Liver (tissue), 9 donors: ENCODE data around the gene MAGEA6. TPM values are rescaled to one million over a fixed set of nuclear protein-coding genes. Genes with fewer than 3 reads are reported as not detected.
"Not testable (repeated sequence)": the region's sequence is repeated elsewhere in the genome, so short reads cannot be mapped to it uniquely, and the experiment has no call there.

Experiments used
- DNase-seq: peaks from one replicate; pipeline ENCODE4 v3.0.0-alpha.2; 2017; ENCODE audit warnings: low spot score
- H3K27ac ChIP-seq, 2 donors: one replicate each; pipeline ENCODE4 v1.7.0; 2013; ENCODE audit warnings: inconsistent platforms in 2 of 2, low read length in 2 of 2, control low read depth in 1 of 2, low read depth in 1 of 2, mild to moderate bottlenecking in 1 of 2
- H3K27me3 ChIP-seq, 4 donors: one replicate each; pipeline versions ENCODE4 v1.6.1 to v1.7.0; 2013; ENCODE audit warnings: low read length in 3 of 4, inconsistent platforms in 1 of 4, mild to moderate bottlenecking in 1 of 4, moderate library complexity in 1 of 4; ENCODE audit not compliant: control insufficient read depth in 4 of 4, insufficient read depth in 4 of 4
- H3K36me3 ChIP-seq, 4 donors: one replicate each; pipeline versions ENCODE4 v1.6.1 to v1.7.0; 2013; ENCODE audit warnings: low read length in 3 of 4, mild to moderate bottlenecking in 3 of 4, low read depth in 1 of 4, moderate library complexity in 1 of 4; ENCODE audit not compliant: control insufficient read depth in 4 of 4, insufficient read depth in 3 of 4
- H3K4me1 ChIP-seq, 4 donors: one replicate each; pipeline versions ENCODE4 v1.6.1 to v1.7.0; 2013; ENCODE audit warnings: low read length in 3 of 4, mild to moderate bottlenecking in 3 of 4, moderate library complexity in 1 of 4; ENCODE audit not compliant: control insufficient read depth in 4 of 4, insufficient read depth in 4 of 4
- H3K4me3 ChIP-seq, 3 donors: one replicate each; pipeline versions ENCODE4 v1.6.1 to v1.7.0; 2013; ENCODE audit warnings: low read length in 3 of 3, control low read depth in 1 of 3, low read depth in 1 of 3, mild to moderate bottlenecking in 1 of 3
- H3K9ac ChIP-seq, 2 donors: one replicate each; pipeline ENCODE4 v1.7.0; 2013; ENCODE audit warnings: low read length in 2 of 2, mild to moderate bottlenecking in 2 of 2, moderate library complexity in 2 of 2, control low read depth in 1 of 2, low read depth in 1 of 2
- H3K9me3 ChIP-seq, 4 donors: one replicate each; pipeline versions ENCODE4 v1.6.1 to v1.7.0; 2013; ENCODE audit warnings: low read length in 3 of 4; ENCODE audit not compliant: control insufficient read depth in 4 of 4
- FOXA1 ChIP-seq: IDR thresholded peaks from 2 replicates; pipeline ENCODE4 v1.6.1; 2016; ENCODE audit warnings: antibody characterized with exemption
- HNF4A ChIP-seq, 2 donors: conservative IDR thresholded peaks; 2 replicates each; pipeline ENCODE4 v1.6.1; 2016; ENCODE audit warnings: antibody characterized with exemption in 2 of 2, mild to moderate bottlenecking in 2 of 2
- NR2F2 ChIP-seq: IDR thresholded peaks from 2 replicates; pipeline ENCODE4 v1.6.1; 2016; ENCODE audit warnings: antibody characterized with exemption
- RAD21 ChIP-seq, 2 donors: IDR thresholded peaks; 2 replicates each; pipeline ENCODE4 v1.6.1; 2016; ENCODE audit warnings: antibody characterized with exemption in 2 of 2, mild to moderate bottlenecking in 2 of 2
- TAF1 ChIP-seq: conservative IDR thresholded peaks from 2 replicates; pipeline ENCODE4 v1.6.1; 2016; ENCODE audit warnings: antibody characterized with exemption, mild to moderate bottlenecking
- WGBS: extraction: QIAGEN DNeasy Blood & Tissue Kit; methylation state at CpG from one replicate; pipeline ENCODE4 v1.1.7; 2013; 5-methylcytosine and 5-hydroxymethylcytosine counted together
- polyA plus RNA-seq, 2 donors: library from polyadenylated mRNA; stranded (reverse) in 1 of 2; unstranded in 1 of 2; fragments of 200-250 nt in 1 of 2; fragments of >200 nt in 1 of 2; fragmentation: Nextera tagmentation in 1 of 2; extraction: Ambion mirVana in 1 of 2; gene quantifications; one replicate each; pipeline versions ENCODE4 v1.2.1 to v1.2.3, GENCODE V29; 2013 to 2015
- total RNA-seq, 2 donors: library from RNA; depleted of rRNA; stranded (reverse); fragments of >200 nt; gene quantifications; one replicate each; pipeline ENCODE4 v1.2.3, GENCODE V29; 2014
- TF ChIP-seq, protein P1 (sequence below): IDR thresholded peaks from 2 replicates; pipeline ENCODE4 v1.6.1; 2016; ENCODE audit warnings: antibody characterized with exemption, mild to moderate bottlenecking
- donor health status: healthy.
- donor health status: healthy.
- donor health status: healthy.
- donor health status: healthy.
- donor health status: healthy.

The MAGEA6 gene
- total and polyA plus RNA-seq, 4 donors = not detected

DNA sequence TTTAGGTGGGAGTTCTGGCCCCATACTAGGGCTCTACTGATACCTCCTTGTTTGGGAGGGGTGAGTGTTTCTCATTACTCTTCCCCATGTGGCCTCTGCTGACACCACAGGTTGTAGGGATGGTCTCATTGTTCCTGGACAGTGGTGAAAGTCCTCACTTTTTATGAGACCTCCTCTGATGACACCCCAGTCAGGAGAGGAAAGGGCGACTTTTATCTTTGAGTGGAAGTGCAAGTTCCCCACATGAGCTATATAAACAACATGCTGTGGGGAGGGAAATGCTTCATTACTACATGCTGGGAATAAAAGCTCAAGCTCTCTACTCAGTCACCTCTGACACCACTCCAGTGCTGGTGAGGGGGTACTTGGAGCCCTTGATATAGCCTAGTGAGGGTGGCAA lies 29.5 kb upstream of the MAGEA6 start:
- TF ChIP-seq, protein P1, sequence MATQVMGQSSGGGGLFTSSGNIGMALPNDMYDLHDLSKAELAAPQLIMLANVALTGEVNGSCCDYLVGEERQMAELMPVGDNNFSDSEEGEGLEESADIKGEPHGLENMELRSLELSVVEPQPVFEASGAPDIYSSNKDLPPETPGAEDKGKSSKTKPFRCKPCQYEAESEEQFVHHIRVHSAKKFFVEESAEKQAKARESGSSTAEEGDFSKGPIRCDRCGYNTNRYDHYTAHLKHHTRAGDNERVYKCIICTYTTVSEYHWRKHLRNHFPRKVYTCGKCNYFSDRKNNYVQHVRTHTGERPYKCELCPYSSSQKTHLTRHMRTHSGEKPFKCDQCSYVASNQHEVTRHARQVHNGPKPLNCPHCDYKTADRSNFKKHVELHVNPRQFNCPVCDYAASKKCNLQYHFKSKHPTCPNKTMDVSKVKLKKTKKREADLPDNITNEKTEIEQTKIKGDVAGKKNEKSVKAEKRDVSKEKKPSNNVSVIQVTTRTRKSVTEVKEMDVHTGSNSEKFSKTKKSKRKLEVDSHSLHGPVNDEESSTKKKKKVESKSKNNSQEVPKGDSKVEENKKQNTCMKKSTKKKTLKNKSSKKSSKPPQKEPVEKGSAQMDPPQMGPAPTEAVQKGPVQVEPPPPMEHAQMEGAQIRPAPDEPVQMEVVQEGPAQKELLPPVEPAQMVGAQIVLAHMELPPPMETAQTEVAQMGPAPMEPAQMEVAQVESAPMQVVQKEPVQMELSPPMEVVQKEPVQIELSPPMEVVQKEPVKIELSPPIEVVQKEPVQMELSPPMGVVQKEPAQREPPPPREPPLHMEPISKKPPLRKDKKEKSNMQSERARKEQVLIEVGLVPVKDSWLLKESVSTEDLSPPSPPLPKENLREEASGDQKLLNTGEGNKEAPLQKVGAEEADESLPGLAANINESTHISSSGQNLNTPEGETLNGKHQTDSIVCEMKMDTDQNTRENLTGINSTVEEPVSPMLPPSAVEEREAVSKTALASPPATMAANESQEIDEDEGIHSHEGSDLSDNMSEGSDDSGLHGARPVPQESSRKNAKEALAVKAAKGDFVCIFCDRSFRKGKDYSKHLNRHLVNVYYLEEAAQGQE = no peak
- TF ChIP-seq RAD21 (IDR thresholded peaks at IDR 0.05) = no peak
- TF ChIP-seq TAF1 = no peak
- TF ChIP-seq HNF4A (conservative IDR thresholded peaks at IDR 0.05) = no peak
- no peak for TF ChIP-seq NR2F2
- TF ChIP-seq FOXA1 = no peak
- Histone ChIP-seq H3K36me3 (no peaks in the 10 kb centered on the region), H3K27me3 (no peaks in the 10 kb centered on the region), H3K4me3 (no peak overlapping the region), H3K4me1 (no peaks in the 10 kb centered on the region), H3K27ac (no peak overlapping the region), H3K9ac (no peak overlapping the region), H3K9me3 (no peaks in the 10 kb centered on the region)
- DNase-seq = no peak
- WGBS = 71% methylated on average over 1 of the region's 1 CpG

DNA sequence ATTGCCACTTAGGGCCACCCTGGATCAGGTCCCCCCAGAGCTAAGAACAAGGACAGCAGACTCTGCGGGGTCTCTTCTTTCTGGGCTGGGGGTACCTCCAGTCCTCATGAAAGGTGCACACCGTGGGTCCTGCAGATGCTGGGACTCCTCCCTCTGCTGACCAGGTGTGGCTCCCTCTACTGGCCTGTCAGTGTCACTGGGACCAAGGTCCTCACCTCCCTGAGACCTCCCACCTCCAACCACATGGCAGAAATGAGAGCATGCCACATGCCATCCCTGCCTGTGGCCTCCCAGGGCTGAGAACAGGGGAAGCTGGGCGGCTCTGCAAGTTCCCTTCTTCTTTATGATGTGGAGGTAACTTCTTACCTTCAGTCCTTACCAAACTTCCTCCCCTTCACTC lies 17.6 kb upstream of the MAGEA6 start:
- H3K4me3 ChIP-seq, H3K36me3 ChIP-seq, H3K9ac ChIP-seq, H3K27ac ChIP-seq, H3K4me1 ChIP-seq, H3K9me3 ChIP-seq, H3K27me3 ChIP-seq, DNase-seq: not testable (repeated sequence)
- WGBS = no CpG with 5 or more reads among the region's 3 CpGs

DNA sequence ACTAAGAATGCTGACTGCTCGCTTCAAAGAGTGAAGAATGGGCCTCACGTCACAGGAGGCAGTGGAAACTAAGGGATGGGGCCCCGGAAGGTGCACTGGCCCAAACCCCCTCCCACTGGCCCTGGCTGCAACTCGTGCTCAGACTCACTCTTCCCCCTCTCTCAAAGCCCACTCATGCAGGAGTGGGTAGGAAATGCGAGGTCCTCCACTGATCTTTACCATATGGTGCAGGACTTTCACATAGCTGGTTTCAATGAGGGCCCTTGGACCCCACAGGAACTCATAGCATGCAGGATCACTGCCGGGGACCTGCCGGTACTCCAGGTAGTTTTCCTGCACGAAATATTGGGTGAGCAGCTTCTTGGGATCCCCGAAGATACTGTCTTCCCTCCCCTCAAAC lies 2.9 kb downstream of the MAGEA6 start:
- H3K36me3 ChIP-seq, DNase-seq, H3K9me3 ChIP-seq, H3K9ac ChIP-seq, H3K27ac ChIP-seq, H3K27me3 ChIP-seq, H3K4me3 ChIP-seq, H3K4me1 ChIP-seq: not testable (repeated sequence)
- 83% methylated on average over 9 of the region's 9 CpGs for WGBS

DNA sequence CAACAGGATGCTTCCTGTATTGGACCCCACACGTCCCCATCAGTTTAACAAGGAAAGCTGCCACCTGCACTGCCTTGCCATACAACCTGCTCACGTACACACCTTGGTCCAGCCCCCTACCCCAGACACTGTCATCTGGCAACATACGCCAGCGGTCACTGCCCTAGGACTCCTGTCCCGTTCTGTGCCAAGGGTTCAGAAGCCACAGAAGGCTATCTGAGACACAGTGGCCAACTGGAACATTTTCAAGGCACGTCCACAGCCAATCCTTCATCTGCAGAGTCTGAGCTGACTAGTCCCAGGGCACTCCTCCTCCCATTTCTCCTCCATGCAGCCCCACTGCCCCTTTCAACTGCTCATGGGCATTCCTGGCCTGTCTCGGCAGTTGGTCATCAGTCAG lies 7.9 kb downstream of the MAGEA6 start:
- H3K9ac ChIP-seq = not testable (repeated sequence)

DNA sequence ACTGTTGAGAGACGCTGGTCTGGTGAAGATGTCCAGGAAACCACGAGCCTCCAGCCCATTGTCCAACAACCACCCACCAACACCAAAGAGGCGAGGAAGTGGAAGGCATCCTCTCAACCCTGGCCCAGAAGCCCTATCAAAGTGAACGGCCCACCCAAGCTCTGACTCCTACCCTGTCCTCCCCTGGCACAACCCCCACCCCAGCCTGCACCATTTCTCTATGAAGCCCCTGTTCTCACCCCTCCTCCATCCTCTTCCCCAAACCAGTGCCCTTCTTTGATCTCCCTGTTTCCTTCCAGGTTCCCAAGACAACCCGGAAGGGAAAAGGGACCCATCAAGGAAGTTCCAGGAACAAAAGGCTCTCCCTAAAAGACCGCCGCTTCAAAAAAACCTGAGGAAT lies 9.9 kb downstream of the MAGEA6 start:
- DNase-seq, H3K9me3 ChIP-seq, H3K27me3 ChIP-seq, H3K4me1 ChIP-seq, H3K4me3 ChIP-seq, H3K36me3 ChIP-seq, H3K9ac ChIP-seq, H3K27ac ChIP-seq: not testable (repeated sequence)
- WGBS = 89% methylated on average over 3 of the region's 7 CpGs

More for the DNA sequence above, 7.9 kb downstream of the MAGEA6 start:
- H3K4me3 ChIP-seq, H3K4me1 ChIP-seq, H3K36me3 ChIP-seq, DNase-seq, H3K9me3 ChIP-seq, H3K27ac ChIP-seq, H3K27me3 ChIP-seq: not testable (repeated sequence)
- 55% methylated on average over 2 of the region's 7 CpGs for WGBS

DNA sequence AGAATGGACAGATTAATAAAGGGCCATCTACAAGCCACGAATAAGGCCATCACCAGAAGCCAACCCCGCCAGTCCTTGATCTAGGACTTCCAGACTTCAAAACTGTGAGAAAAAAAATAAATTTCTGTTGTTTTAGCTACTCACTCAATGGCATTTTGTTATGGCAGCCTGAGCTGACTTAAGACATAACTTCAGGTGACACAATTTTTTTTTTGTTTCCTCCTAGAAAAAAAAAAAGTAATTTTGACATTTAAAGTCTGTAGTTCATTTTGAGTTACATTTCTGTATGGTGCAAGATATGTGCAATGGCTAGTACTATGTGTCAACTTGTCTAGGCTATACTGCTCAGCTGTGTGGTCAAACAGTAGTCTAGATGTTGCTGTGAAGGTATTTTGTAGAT lies 10.6 kb downstream of the MAGEA6 start, which contains the start of gene CSAG3:
CSAG3 (plus strand) TSS at position 301 of the 400 bp plus-strand sequence.
- not testable (repeated sequence) for H3K4me1 ChIP-seq, H3K9me3 ChIP-seq, H3K27me3 ChIP-seq, H3K27ac ChIP-seq, H3K9ac ChIP-seq, H3K4me3 ChIP-seq, H3K36me3 ChIP-seq, DNase-seq
- no CpG with 5 or more reads among the region's 2 CpGs for WGBS

DNA sequence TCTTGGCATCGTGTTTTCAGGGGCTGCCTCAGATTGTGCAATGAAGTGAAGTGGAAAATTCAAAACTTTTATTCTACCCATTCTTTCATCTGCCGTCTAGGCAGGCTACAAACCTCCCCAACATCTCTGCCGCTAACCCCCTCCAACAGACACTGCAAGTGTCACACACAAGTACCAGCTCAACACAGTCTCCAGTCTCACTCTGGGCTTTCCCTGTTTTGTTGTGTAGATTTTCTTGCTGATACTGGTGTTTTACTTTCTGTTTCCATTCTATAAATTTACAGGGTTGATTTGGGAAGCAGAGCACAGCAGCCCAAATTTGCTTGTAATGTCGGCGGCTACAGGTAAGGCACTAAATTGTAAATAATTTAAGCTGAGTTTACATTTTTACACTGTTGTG lies 14.6 kb downstream of the MAGEA6 start:
- WGBS = no CpG with 5 or more reads among the region's 5 CpGs
- H3K27me3 ChIP-seq, H3K27ac ChIP-seq, H3K9ac ChIP-seq, H3K36me3 ChIP-seq, H3K4me1 ChIP-seq, DNase-seq, H3K9me3 ChIP-seq, H3K4me3 ChIP-seq: not testable (repeated sequence)
